Kidney (tissue), 22 donors: ENCODE measurements around the gene MAP4K1. TPM values are rescaled to one million over a fixed set of nuclear protein-coding genes. Genes with fewer than 3 reads are reported as not detected.

Source experiments
- DNase-seq, 5 donors: peaks; one replicate each; pipeline ENCODE4 v3.0.0-alpha.2; 2013 to 2020
- FAIRE-seq: peaks from 2 replicates; lab custom pipeline; 2012; peaks lifted over from hg19 to GRCh38; lab: Jason Lieb, UNC
- H3K27ac ChIP-seq, 2 donors: one replicate each; pipeline ENCODE4 v1.7.0; 2013; ENCODE audit warnings: low read depth in 2 of 2, low read length in 2 of 2, inconsistent platforms in 1 of 2
- H3K27me3 ChIP-seq: one replicate; pipeline ENCODE4 v1.7.1; 2013; ENCODE audit warnings: low read length, inconsistent platforms; ENCODE audit not compliant: control insufficient read depth, insufficient read depth
- H3K36me3 ChIP-seq, 3 donors: one replicate each; pipeline versions ENCODE4 v1.7.0 to v1.7.1; 2013; ENCODE audit warnings: low read length in 3 of 3, control low read depth in 1 of 3, inconsistent platforms in 1 of 3; ENCODE audit not compliant: insufficient read depth in 3 of 3, control insufficient read depth in 2 of 3
- H3K4me1 ChIP-seq, 3 donors: one replicate each; pipeline versions ENCODE4 v1.7.0 to v1.7.1; 2013; ENCODE audit warnings: low read length in 3 of 3, inconsistent platforms in 1 of 3, low read depth in 1 of 3; ENCODE audit not compliant: control insufficient read depth in 2 of 3, insufficient read depth in 2 of 3
- H3K4me3 ChIP-seq, 3 donors: one replicate each; pipeline versions ENCODE4 v1.7.0 to v1.8.1; 2013; ENCODE audit warnings: low read length in 3 of 3, control low read depth in 1 of 3, inconsistent platforms in 1 of 3
- H3K9ac ChIP-seq, 3 donors: one replicate each; pipeline versions ENCODE4 v1.7.0 to v1.7.1; 2013; ENCODE audit warnings: low read length in 3 of 3, control low read depth in 1 of 3, inconsistent platforms in 1 of 3
- H3K9me3 ChIP-seq, 3 donors: one replicate each; pipeline versions ENCODE4 v1.7.0 to v1.7.1; 2013; ENCODE audit warnings: low read length in 3 of 3, control low read depth in 1 of 3, inconsistent platforms in 1 of 3; ENCODE audit not compliant: control insufficient read depth in 2 of 3, insufficient read depth in 1 of 3
- intact Hi-C: fragments of 100-400 bp; cut with DNase I; formaldehyde crosslinking; loops from one replicate; pipeline ENCODE4 v1.11.1; 2022
- long read RNA-seq, 10 donors: library from polyadenylated mRNA in 1 of 10; unstranded in 1 of 10; transcript quantifications; one replicate each; pipeline ENCODE4 v2.0.0 and lab custom pipeline, GENCODE V29; 2021 to 2026
- polyA plus RNA-seq: library from polyadenylated mRNA; stranded (reverse); fragments of 350-450 nt; fragmentation: Illumina TruSeq; extraction: RNeasy Lipid Tissue Mini Kit (QIAGEN cat#74804); gene quantifications from one replicate; pipeline ENCODE4 v1.2.3, GENCODE V29; 2014; ENCODE audit warnings: low read depth, low replicate concordance; ENCODE audit not compliant: insufficient read depth
- total RNA-seq: library from RNA; stranded (reverse); fragmentation: NEBNext Ultra II Directional; extraction: Animal tissue kit (Norgen Biotek cat#: 25700); gene quantifications from one replicate; pipeline ENCODE4 v1.2.1, GENCODE V29; 2021
- TF ChIP-seq, protein P1 (sequence below): IDR thresholded peaks from 3 replicates; pipeline ENCODE4 v1.5.1; 2012; ENCODE audit warnings: mild to moderate bottlenecking, moderate library complexity, borderline replicate concordance; ENCODE audit not compliant: insufficient read depth; ENCODE audit errors: extremely low read depth
- donor health status: control.
- donor health status: control.
- donor health status: control.
- donor health status: control.
- donor health status: control.
- donor health status: DM: yes; HTN: yes; CAD: no.
- donor health status: Normal renal cell carcinoma (clear cell type).

The MAP4K1 gene
- total RNA-seq (17.7 TPM), polyA plus RNA-seq (3.9 TPM)
- long read RNA-seq, donor 1, partial matches to known transcripts: 0 of 1 reads
- long read RNA-seq, donor 1, other reads (novel, unspliced or antisense): 0 of 1 reads
- long read RNA-seq, donor 2, partial matches to known transcripts: 335 of 542 reads
- long read RNA-seq, donor 2, other reads (novel, unspliced or antisense): 207 of 542 reads
- long read RNA-seq, donor 3: 0 reads
- long read RNA-seq, donor 4, partial matches to known transcripts: 98 of 262 reads
- long read RNA-seq, donor 4, other reads (novel, unspliced or antisense): 164 of 262 reads
- long read RNA-seq, donor 5: 0 reads
- long read RNA-seq, donor 6, partial matches to known transcripts: 924 of 974 reads
- long read RNA-seq, donor 6, other reads (novel, unspliced or antisense): 50 of 974 reads
- long read RNA-seq, donor 7, partial matches to known transcripts: 3 of 4 reads
- long read RNA-seq, donor 7, other reads (novel, unspliced or antisense): 0 of 4 reads
- long read RNA-seq, donor 8, partial matches to known transcripts: 256 of 433 reads
- long read RNA-seq, donor 8, other reads (novel, unspliced or antisense): 177 of 433 reads
- long read RNA-seq, donor 9, partial matches to known transcripts: 120 of 211 reads
- long read RNA-seq, donor 9, other reads (novel, unspliced or antisense): 91 of 211 reads
- long read RNA-seq, donor 10, partial matches to known transcripts: 326 of 580 reads
- long read RNA-seq, donor 10, other reads (novel, unspliced or antisense): 254 of 580 reads

GRCh38 chr19:38617764-38618589, at the start of gene MAP4K1:
MAP4K1 (minus strand) TSS chr19:38617953; CDS start chr19:38617895, 58 bp downstream.
- TF ChIP-seq, protein P1, sequence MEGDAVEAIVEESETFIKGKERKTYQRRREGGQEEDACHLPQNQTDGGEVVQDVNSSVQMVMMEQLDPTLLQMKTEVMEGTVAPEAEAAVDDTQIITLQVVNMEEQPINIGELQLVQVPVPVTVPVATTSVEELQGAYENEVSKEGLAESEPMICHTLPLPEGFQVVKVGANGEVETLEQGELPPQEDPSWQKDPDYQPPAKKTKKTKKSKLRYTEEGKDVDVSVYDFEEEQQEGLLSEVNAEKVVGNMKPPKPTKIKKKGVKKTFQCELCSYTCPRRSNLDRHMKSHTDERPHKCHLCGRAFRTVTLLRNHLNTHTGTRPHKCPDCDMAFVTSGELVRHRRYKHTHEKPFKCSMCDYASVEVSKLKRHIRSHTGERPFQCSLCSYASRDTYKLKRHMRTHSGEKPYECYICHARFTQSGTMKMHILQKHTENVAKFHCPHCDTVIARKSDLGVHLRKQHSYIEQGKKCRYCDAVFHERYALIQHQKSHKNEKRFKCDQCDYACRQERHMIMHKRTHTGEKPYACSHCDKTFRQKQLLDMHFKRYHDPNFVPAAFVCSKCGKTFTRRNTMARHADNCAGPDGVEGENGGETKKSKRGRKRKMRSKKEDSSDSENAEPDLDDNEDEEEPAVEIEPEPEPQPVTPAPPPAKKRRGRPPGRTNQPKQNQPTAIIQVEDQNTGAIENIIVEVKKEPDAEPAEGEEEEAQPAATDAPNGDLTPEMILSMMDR: no peak
- Histone ChIP-seq H3K9me3 (no peaks in the 10 kb centered on the region), H3K4me3 (peak within 1 kb of the TSS; percentile 71 to 100 (median 88)), H3K36me3 (peaks cover 4 to 15% (median 9%) of the 10 kb centered on the region in 3 donors), H3K27me3 (no peaks in the 10 kb centered on the region), H3K9ac (peak within 1 kb of the TSS; percentile 43 to 96 (median 48)), H3K27ac (peak within 1 kb of the TSS in 1 of 2 donors; percentile 80), H3K4me1 (peaks cover 2 to 18% (median 10%) of the 10 kb centered on the region in 3 donors)
- no peak for FAIRE-seq
- DNase-seq: peak; percentile 33 to 86 (median 53)
- intact Hi-C loops: no loop called here

DNA sequence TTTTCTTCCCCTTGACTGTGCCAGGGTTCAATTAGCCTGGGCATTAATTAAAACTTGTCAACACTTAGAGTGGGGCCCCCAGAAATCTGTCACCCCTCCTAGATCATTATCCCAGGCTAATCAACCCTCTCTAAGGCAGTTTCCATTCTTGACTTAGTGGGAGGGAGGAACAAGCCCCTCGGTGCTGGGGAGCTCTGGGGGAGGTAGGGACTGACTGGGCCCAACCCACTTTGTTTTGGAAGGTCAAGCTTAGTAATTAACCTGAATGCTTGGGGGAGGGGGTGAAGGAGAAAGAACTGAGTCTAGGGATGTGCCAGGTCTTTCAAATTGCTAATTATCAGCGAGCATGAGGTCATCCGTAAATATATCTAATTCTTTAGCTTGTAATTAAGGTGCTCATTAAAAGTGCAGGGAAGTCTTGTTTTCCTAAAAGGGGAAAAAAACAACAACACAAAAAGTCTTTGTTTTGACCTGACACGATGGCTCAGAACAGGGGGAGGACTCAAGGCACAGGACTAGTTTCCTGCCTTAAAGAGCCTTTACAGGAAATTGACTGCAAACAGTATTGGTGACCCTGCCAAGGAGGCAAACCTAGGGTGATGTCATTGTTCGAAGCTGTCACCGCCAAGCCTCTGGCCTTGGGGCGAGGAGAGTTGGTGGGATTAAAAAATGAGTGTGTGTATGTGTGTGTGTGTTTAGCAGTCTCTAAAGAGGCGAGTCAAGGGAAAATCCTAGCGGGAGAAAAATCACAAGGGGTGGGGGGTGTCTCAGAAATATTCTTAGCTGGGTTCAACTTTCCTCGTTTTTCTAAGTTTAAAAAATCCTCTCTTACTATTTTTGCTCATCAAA, 49.1 kb upstream of the MAP4K1 start:
- H3K27ac ChIP-seq: peak overlapping the region; percentile 94 to 96
- H3K9ac ChIP-seq: peak overlapping the region; percentile 2 to 87 (median 54)
- peaks cover 40 to 87% (median 86%) of the 10 kb centered on the region in 3 donors for H3K4me1 ChIP-seq
- no peak for FAIRE-seq
- peak in 4 of 5 donors; percentile 59 to 88 (median 75) for DNase-seq
- intact Hi-C loops: no loop called here
- no peaks in the 10 kb centered on the region for H3K36me3 ChIP-seq
- H3K4me3 ChIP-seq: peak overlapping the region in 1 of 3 donors; percentile 8
- TF ChIP-seq, protein P1: no peak
- no peaks in the 10 kb centered on the region for H3K9me3 ChIP-seq
- no peaks in the 10 kb centered on the region for H3K27me3 ChIP-seq
